Body of pancreas (tissue), 4 donors: ENCODE data around the gene PSMA2.

Experiments used
- POLR2A ChIP-seq, 3 donors: fragments of 450-650 bp; IDR thresholded peaks; one replicate each; pipeline ENCODE4 v1.6.1; 2016; ENCODE audit warnings: antibody characterized with exemption in 3 of 3, mild to moderate bottlenecking in 2 of 3
- TF ChIP-seq, protein P1 (sequence below), 7 experiments: fragments of 450-650 bp in 4 of 7; fragments of 200-600 bp in 3 of 7; sonication (generic) in 3 of 7; IDR thresholded peaks; one replicate each; pipeline ENCODE4 v1.5.1; 2016 to 2019; ENCODE audit warnings: antibody characterized with exemption in 7 of 7

DNA sequence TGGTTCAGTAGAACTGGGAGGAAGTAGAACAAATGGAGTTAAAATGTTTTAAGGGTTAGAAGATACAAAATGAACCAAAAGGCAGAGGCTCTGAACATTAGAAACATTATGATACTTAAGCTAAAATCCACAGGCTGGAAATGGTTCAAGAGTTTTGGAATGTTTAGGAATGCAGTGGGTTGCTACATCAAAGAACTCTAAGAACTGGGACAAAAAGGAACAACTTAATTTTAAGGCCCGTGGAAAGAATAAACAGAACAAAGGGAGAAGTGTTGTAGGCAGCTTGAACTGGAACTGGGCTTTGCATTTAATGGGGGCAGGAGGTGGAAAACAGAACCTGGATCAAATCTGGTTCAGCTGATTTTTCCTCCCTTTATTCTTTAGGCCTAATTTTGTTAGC lies 16.6 kb downstream of the PSMA2 start:
- TF ChIP-seq, protein P1, sequence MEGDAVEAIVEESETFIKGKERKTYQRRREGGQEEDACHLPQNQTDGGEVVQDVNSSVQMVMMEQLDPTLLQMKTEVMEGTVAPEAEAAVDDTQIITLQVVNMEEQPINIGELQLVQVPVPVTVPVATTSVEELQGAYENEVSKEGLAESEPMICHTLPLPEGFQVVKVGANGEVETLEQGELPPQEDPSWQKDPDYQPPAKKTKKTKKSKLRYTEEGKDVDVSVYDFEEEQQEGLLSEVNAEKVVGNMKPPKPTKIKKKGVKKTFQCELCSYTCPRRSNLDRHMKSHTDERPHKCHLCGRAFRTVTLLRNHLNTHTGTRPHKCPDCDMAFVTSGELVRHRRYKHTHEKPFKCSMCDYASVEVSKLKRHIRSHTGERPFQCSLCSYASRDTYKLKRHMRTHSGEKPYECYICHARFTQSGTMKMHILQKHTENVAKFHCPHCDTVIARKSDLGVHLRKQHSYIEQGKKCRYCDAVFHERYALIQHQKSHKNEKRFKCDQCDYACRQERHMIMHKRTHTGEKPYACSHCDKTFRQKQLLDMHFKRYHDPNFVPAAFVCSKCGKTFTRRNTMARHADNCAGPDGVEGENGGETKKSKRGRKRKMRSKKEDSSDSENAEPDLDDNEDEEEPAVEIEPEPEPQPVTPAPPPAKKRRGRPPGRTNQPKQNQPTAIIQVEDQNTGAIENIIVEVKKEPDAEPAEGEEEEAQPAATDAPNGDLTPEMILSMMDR (IDR thresholded peaks at IDR 0.05), result no peak
- TF ChIP-seq POLR2A (IDR thresholded peaks at IDR 0.05), result no peak
